NCI-H526 treated with DMSO at 0.1 percent for 48 hours (cell line): Measurements from ENCODE around the gene RBM28.
A peak's percentile ranks its signal among the peaks of the same experiment; 100 is the strongest.

Source experiments
- DNase-seq: peaks from one replicate; lab custom pipeline; 2025; lab: John Stamatoyannopoulos, UW

Gene RBM28

GRCh38 chr7:128370491-128370890 lies 26.8 kb upstream of the RBM28 start:
- DNase-seq: no peak

DNA sequence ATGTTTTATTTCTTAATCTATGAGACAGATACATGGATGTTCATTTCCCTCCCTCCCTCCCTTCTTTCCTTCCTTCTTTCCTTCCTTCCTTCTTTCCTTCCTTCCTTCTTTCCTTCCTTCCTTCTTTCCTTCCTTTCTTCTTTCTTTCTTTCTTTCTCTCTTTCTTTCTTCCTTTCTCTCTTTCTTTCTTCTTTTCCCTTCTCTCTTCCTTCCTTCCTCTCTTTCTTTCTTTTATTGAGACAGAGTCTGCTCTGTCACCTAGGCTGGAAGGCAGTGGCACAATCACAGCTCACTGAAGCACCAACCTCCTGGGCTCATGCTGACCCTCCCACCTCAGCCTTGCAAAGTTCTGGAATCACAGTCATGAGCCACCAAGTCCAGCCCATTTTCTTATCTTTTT lies 23.3 kb upstream of the RBM28 start:
- no peak for DNase-seq

DNA sequence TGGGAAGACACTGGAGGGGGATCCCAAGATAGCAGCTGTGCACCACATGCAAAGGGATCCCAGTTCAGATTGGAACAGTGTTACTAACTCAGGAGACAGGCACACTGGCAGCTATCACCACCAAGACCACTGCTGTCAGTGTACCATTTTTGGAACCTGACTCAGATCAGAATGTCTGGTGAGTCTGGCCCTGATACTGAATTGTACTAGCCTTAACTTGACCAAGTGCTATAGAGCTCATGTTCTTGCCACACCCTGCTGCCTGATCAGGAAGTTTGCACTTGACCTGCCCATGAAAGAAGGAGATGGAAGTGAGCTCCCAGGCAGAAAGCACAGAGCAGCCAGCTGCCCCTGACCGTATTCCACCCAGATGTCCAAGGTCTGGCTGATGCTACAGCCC lies 22.6 kb upstream of the RBM28 start:
- no peak for DNase-seq

GRCh38 chr7:128365432-128365831 lies 21.7 kb upstream of the RBM28 start:
- no peak for DNase-seq

DNA sequence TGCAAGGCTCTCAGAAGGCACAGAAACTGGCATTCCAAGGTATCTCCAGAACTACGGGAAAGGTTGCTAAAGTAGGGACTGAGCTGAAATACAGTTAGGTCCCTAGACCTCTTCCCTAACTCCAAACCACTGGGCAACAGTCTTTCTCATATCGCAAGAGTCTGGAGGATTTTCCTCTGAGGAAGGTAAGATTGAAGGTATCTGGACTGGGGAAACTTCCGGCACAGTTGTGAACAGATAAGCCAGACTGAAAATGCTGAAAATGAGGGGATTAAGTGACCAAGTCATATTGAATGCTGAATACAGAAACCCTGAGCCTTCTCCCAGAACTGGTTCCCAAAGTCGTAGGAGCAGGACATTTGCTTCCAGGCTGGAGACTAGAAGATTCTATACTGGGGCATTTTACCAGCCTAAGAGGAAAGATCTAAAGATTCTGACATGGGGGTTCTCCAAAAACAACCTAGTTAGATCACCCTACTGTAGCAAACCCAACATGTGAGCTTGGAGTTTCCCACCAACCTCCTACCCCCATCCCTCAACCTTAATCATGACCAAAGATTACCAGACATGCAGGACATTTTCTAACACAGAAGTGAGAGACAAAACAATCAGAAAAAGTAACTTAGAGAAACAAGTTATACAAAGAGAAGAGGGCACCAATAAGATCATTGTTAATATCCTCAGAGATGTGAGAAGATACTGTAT lies 20.6 kb upstream of the RBM28 start:
- DNase-seq: no peak

- no peak for DNase-seq
Measured at GRCh38 chr7:128363261-128363721, 19.6 kb upstream of the RBM28 start.

GRCh38 chr7:128362670-128363069 lies 19.0 kb upstream of the RBM28 start:
- DNase-seq: no peak

- DNase-seq: no peak
Measured at GRCh38 chr7:128361411-128362379, 18.0 kb upstream of the RBM28 start, which contains the start of gene PRRT4. TSS of gene PRRT4 (minus strand) at chr7:128361690.

DNA sequence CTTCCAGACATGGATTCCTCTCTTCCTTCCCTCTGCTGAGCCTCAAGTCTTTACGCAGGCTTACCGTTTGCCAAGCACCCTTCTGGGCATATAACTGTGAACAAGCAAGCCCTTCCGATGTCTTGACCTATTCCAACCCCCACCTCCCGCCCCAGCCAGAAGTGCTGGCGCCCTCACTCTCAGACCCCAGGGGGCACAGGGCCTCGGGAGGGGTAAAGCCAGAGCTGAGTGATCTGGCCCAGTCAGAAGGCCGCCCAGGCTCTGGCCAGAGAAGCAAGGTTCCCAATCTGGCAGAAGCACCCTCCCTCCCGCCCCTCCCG lies 16.6 kb upstream of the RBM28 start:
- no peak for DNase-seq

- no peak for DNase-seq
Measured at GRCh38 chr7:128359939-128360338, 16.2 kb upstream of the RBM28 start.

GRCh38 chr7:128359336-128359735 lies 15.6 kb upstream of the RBM28 start:
- no peak for DNase-seq

- no peak for DNase-seq
Measured at GRCh38 chr7:128358233-128358632, 14.5 kb upstream of the RBM28 start.

GRCh38 chr7:128357217-128357613 lies 13.5 kb upstream of the RBM28 start:
- DNase-seq: no peak

GRCh38 chr7:128356546-128357216 lies 13.0 kb upstream of the RBM28 start:
- no peak for DNase-seq

- no peak for DNase-seq
Measured at GRCh38 chr7:128353610-128354009, 9.9 kb upstream of the RBM28 start.

- no peak for DNase-seq
Measured at GRCh38 chr7:128353189-128353588, 9.5 kb upstream of the RBM28 start.

DNA sequence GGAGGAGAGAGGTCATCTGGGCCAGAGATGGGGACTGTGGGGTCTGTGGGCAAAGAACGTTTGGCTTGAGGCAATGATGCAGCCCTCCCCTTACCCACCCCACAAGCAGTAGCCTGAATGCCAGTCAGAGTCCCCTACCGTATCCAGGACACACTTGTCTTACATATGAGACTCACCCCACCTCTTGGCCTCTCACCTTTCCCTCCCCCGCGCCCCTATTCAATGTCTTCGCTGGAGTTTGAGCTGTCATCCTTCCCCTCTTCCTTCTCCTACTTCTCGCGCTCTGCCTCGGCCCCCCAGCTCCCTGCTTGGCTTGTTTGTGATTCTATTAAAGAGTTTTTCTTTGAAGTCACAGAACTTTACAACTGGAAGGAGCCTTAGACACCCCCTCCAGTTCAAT lies 8.9 kb upstream of the RBM28 start:
- DNase-seq: no peak

- peak; percentile 41 for DNase-seq
Measured at GRCh38 chr7:128352153-128352537, 8.4 kb upstream of the RBM28 start.

DNA sequence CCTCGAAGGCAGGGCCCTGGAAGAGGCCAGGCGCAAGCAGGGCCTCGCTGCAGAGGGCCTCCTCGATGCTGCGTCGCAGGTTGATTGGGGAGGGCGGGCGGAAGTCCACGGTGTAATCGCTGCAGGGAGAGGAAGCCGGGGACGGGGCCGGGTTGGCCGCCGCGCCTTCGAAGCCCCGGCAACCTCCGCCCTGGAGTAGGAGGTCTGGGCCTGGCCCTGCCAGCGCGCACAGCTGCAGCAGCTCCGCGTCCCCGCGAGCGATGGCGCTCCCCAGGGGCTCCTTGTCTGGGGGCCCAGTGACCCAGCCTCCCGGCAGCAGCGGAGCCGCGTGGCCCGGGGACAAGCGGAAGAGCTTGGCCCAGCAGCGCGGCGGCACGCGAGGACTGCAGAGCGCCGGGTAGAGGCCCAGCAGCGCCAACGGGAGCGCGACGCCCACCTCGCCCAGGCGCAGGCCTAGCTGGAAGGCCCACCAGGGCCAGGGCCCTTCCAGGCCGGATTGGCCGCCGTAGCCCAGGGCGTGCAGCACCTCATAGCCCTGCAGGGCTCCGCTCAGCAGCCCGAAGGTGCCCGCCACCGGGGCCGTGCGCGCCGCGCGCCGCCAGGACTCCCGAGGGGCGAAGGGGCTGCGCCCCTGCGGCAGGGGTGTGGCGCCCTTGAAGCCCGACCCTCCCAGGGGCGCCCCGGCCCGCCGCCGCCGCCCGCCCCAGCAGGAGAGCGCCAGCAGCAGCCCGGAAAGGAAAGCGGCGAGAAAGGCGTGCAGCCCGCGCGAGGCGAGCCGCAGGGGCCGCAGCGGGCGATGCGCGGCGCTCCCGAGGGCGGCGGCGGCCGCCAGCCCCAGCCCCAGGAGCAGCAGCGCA lies 7.8 kb upstream of the RBM28 start:
- DNase-seq: no peak

DNA sequence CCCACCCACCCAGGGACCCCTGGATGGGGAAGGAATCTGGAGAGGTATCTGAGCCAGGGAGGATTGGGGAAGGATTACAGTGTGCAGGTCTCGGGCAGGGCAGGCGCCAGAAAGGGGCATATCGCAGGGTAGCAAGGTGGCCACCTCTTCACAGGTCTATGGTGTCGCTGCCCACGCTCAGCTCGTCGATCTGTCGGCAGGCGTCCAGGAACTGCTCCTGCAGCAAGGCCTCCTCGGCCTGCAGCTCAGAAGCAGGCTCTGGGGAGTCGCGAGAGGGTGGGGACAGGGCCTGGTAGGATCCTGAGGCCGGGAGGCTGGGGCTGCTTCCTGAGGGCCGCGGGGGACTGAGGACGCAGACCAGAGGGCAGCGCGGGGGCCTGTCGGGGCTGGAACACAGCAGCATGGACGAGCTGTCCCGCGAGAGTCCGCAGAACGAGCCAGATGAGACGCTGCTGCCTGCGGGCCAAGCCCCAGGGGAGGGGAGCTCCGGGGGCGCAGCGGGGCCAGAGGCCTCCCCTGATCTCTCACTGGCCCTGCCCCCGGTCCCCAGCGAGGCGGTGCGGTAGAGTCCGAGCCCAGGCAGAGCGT lies 7.1 kb upstream of the RBM28 start:
- DNase-seq: no peak

- no peak for DNase-seq
Measured at GRCh38 chr7:128349466-128349825, 5.7 kb upstream of the RBM28 start.
